Ecto neural progenitor cell (in vitro differentiated cells): ENCODE data around the gene SLC35E4.

ENCODE experiments used
- DNase-seq: peaks from one replicate; pipeline ENCODE4 v3.0.0-alpha.2; 2018; ENCODE audit warnings: low spot score

The SLC35E4 gene

GRCh38 chr22:30691204-30691603 is 55.6 kb downstream of the SLC35E4 start:
- DNase-seq, result no peak

DNA sequence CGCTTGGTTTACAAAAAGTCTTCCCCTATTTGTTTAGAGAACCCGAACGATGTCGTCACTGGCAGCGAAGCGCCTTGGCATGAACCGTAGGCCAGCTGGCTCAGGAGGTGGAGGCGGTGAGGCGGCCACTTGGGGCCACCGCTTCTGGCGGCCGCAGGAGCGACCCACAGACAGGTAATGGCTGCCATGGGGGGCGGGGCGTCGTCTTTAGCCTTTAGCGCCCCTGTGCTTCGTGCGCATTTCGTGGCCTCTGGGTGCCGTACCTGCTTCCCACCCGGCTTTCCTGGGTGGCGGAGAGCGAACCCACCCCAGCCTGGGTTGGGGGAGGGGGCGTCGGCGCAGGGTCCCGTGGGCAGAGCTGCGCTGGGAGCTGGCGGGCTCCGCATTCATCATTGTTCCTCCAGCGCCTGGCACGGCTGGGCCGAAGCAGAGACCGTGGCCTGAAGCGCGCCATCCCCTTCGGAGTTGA is 58.6 kb downstream of the SLC35E4 start:
- peak; percentile 70 for DNase-seq

DNA sequence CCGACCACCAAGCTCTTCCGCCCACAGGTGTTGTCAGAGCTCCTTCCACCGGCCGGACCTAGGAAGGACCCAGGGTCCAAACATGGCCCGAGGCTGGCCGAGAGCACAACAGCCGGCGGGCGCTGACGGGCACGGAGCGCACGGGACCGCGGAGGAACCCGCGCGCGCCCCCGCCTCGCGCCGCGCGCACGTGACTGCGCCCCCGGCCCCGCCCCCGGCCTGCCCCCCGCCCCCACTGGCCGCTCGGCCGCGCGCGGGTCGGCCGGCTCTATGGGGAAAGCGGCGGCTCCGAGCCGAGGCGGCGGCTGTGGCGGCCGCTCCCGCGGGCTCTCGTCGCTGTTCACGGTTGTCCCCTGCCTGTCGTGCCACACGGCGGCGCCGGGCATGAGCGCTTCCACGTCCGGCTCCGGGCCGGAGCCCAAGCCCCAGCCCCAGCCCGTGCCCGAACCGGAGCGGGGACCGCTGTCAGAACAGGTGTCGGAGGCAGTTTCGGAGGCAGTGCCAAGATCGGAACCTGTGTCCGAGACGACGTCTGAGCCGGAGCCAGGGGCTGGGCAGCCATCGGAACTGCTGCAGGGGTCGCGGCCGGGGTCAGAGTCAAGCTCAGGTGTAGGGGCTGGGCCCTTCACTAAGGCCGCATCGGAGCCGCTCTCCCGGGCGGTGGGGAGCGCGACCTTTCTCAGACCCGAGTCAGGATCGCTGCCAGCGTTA is 59.2 kb downstream of the SLC35E4 start, which contains the start of gene OSBP2:
TSS of gene OSBP2 (plus strand) at position 235 of the 711 bp plus-strand sequence. CDS start at position 271, 36 bp downstream.
- peak; percentile 73 for DNase-seq

DNA sequence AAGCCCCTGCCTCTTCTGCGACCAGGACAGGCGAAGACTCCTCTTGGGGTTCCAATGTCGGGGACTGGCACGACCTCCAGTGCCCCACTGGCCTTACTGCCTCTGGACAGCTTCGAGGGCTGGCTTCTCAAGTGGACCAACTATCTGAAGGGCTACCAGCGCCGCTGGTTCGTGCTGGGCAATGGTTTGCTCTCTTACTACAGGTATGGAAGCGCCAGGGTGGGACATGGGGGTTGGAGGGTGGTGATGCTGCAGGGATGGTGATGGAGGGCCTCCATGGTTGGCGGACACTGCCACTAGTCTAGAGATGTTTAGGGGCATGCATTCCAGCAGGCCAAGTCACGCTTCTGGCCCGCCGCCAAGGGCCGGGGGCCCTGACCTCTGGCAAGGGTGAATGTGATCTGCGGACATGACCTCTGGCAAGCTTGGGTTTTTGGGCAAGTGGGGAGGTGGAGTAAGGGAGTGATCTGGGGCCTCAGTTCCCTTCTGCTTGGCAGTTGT is 59.8 kb downstream of the SLC35E4 start:
- DNase-seq, result no peak

DNA sequence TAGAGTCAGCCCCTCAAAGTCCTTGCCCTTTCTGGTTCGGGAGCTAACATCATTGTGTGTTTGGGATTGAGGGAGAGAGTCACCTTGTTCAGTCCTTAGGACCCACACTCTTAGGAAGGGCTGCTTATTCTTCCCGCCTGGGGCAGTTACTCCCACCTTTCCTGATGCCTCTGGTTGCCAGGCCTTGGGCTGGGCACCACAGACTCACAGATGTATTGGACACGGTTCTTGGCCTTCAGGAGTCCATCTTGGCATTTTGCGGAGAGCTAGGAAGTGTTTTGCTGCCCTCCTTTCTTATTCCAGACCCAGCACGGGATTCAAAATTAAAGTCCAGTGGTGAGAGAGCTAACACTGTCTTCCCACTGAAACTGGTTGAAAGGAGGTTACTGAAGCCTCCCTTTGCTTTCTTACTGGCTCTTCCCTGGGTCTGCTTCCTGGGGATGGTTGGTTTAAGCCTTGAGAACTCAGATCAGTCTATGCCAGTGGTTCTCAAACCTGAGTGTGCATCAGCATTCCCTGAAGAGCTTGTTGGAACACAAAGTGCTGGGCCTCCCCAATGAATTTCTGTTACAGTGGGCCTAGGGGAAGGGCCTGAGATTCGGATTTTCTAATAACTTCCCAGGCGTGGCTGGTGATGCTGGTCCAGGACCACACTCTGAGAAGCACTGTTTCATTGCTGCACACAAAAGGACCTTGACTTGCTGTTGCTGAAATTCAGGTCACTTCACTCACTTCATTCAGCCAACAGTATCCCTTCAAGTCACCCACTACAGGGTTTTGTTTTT is 60.5 kb downstream of the SLC35E4 start:
- DNase-seq, result no peak
